ENCODE data around the gene TAF4.

The TAF4 gene

GRCh38 chr20:62019881-62020492, 45.7 kb downstream of the TAF4 start:
- DNase-seq = no peak

DNA sequence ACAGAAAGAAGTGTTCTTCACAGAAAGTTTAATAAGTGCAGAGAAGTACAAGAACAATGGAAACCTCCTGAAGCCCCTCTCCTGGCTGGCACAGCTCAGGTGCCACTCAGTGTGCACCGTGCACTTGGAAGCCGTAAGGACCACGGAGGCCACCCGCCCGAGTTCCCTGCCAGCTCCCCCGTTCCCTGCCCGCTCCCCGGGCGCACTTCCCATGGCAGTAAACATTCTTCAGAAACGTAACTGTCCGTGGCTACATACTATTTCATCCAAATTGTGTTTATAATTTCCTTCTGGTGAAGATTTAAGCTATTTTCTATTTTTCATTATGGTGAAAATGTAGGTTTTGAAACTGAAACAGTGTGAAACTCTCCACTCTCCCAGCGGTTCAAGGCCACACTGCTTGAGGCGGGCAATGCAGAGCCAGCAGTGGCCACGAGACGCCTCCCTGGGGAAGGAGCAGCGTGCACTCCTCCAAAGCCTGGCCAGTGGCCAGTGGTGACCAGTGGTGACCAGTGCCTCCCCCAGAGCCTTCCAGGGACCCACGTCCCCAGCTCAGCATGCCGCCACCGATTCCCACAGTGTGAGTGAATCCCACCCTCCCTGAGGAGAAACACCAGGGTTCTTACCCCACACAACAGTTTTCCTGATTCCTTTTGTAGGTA, 46.4 kb downstream of the TAF4 start:
- DNase-seq = no peak

DNA sequence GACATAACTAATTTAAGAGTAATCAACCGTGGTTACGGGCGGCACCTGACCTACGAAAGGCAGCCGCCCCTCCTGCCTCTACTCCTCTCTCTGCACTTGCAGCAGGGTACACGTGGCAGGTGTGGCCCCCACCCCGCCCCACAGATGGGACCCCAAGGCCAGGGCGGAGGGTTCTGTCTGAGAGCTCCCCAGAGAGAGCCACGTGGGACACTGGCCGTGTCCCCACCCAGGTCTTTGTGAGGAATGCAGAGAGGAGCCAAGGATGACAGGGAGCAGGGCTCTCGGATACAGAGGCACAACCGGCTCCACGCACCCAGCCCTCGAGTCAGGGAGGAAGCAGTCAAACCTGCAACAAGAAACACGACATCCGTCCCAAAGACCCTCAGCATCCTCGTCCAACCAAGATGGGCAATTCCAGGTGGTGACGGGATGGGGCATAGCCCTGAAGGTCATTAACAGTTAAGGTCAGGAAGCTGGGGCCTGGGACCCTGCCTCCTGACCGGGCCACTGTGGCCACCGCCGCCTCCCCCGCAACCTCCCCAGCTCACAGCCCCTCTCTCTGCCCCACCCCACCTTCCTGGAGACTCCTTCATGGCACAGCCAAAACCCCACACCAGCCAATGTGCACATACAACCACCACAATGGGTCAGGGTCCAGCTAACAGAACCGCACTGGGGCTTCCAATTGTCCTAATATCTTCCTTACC, 47.1 kb downstream of the TAF4 start:
- DNase-seq = no peak

GRCh38 chr20:62015540-62016288, 50.0 kb downstream of the TAF4 start:
- no peak for DNase-seq

DNA sequence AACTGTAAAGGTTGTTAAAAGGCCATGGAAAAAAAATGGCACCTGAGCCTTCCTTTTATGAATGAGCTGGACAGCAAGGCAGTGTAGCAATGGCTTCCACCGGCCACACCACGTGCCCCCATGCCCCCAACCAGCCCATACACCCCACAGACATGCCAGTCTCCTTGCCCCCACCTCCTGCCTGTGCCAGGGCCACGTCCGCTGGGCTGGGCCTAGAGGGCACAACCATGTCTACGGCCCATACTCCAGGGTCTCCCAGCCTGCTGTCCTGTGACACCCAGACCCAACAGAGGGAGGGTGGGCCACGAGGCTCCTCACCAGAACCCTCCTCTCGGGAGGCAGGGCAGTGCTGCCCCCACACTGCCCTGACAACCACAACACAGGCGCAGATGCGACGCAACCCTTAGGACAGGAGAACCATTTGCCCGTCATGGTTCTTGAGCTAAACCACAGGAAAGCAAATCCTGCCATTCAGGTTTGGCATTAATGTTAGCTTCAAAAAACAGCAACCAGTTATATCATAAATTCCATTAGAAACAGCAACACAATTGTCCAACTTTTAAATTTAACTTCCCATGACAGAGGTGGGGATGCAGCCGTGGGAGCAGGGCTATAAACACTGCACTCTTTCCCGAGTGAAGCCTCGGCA, 50.7 kb downstream of the TAF4 start:
- no peak for DNase-seq

GRCh38 chr20:62014488-62014775, 51.2 kb downstream of the TAF4 start:
- no peak for DNase-seq

GRCh38 chr20:62012631-62013030, 53.0 kb downstream of the TAF4 start:
- DNase-seq = no peak

DNA sequence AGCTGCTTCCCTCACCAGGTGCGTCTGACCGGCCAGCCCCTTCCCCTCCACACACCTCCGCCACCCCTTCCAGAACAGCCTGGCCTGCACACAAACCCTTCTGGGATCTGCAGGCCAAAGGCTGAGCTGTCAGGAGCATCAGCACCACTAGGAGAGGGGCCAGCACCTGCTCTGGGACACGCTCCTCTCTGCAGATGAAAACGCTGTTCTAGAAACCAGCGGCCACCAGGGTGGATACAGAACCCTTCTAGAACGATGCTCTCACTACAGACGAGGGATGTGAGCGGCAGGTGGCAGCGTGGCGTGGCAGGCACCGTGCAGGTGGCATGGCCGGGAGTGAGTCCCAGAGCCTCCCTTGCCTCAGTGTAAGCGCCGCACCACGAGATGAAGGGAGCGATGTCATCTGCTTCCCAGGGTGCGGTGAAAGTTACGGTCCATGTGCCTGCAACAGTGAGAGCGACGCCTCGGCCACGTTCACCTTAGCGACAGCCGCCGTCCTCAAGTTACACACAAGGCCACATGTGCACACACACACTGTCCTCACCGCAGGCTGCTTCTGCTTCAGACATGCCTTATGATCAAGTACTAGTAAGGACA, 53.6 kb downstream of the TAF4 start:
- no peak for DNase-seq

DNA sequence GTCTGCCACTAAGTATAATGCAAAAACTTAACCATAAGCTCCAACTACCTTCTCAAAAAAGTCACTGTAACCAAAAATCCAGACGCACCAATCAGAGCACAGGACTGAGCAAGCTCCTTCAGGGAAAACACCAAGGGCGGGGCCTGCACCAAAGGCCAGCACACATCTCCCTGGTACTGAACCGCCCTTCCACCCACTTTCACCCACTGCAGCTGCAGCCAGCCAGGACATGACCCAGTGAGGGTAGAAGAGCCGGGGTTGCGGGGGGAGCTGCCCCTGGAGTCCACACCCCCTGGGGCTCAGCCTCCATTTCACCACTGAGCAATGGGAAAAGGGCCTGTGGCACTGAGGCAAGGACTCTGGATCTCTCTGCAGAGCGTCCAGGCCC, 54.3 kb downstream of the TAF4 start:
- DNase-seq = no peak

- DNase-seq = no peak
These were observed 54.9 kb downstream of the TAF4 start for GRCh38 chr20:62010551-62011402.

DNA sequence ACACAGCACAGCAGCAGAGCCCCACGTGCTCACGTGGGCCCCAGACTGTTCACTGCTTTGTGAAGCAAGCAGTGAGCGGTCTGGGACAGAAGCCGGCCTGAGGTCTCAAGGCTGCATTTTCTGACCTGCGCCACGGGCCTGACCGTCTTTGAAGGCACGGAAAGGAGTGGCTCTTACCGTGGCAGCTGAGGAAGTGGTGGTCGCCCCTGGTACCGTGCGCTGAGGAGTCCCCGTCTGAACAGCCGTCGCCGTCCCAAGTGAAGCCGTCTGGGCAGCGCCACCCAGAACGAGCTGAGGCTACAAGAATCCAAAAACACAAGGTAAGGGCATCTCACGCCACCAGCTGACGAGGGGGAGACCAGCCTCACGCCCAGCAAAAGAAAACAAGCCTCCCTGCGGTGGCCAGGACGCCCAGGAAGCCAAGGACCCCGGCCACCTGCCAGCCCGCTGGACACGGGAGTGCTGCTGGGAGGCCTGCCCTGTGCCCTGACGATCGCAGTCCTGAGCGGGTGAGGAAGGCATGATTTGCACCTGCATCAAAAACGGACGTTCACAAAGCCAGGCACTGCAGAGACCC, 55.7 kb downstream of the TAF4 start:
- DNase-seq = no peak

DNA sequence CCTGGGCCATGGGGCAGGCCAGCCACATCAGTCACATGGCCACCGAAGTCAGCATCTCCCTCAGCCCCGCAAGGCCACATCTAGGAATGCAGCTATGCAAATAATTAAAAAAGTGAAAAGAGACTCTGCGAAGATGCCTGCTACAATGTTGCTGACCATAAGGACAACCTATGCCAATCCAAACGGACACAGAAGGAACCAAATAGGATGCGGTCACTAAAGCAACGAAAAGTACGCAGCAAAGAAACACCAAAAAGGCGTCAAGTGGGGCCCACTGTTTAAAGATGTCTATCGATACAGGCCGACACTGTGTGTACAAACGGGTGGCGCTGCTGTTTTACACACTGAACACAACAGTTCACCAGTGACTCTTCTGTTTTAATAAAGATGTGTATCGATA, 56.4 kb downstream of the TAF4 start:
- no peak for DNase-seq

- no peak for DNase-seq
These were observed 57.0 kb downstream of the TAF4 start for GRCh38 chr20:62008643-62009183.

- no peak for DNase-seq
These were observed 58.5 kb downstream of the TAF4 start for GRCh38 chr20:62007127-62007647.

- DNase-seq = no peak
These were observed 59.2 kb downstream of the TAF4 start for GRCh38 chr20:62006482-62006881.

DNA sequence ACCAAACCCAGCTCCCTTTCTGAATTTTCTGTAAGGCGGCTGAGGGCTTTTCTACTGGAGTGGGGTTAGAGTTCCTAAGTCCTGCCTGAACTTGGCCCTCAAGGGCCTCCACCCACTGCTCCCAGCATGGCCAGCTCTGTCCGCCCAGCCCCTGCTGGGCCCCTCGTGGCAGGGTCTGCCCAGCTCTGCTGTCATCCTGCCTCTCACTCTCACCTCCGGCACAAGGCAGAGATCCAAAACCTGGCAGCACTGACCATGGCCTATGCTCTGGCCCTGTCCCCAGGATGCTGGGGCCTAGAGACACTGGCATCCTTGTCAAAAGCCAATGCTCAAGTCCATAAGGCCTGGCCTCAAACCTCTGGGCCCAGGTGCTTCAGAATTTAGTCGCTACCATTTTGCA, 61.1 kb downstream of the TAF4 start:
- DNase-seq = no peak

GRCh38 chr20:62003567-62004405, 61.9 kb downstream of the TAF4 start:
- DNase-seq = no peak

DNA sequence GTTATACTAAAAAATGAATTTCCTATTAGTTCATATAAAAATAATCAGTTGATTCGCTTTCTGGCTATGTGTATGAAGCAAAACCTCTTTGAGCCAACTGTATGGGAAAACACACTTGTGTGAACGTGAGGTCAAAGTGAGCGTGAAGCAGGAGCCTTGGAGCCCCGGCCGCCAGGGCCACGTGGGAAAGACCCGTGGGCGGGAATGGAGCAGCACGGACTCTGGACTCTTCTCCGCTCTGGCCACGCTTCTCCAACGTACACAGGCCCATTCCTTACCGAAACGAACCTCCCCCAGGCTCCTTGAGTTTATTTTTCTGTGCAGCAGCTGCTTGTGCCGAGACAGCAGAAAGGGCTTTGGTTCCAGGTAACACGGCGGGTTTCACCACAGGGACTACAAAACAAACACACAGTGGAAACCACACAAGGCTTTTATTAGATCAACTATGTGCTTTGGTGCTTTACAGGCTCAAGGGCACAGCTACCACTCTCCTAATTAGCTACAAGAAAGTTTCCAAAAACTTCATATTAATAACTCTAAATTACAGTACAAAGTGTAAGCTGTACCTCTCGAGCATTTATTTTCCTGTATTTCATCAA, 62.7 kb downstream of the TAF4 start:
- peak; percentile 34 for DNase-seq

DNA sequence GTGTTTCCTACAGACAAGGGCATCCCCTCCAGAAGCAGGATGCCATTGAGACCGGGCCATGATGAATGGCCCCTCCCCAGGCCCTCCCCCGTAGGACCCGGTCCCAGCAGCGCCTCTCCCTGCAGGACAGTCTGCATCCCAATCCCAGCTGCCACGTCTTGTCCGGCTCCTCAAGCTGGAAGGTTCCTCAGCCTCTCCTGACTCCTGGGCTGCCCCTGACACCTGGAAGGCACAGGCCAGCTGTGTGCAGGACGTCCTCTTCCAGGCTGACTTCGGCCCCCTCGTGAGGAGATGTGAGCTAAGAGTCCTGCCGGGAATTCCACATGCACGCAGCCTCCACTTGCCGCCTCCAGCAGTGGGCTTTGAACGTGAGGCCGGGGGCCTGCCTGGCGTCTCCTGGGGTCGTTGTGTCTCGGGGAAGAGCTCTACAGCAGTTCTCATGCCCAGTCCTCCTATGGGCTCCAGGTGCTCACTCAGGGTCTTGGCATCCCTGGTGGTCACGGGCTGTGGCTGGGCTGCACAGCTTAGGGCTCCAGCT, 64.4 kb downstream of the TAF4 start:
- DNase-seq = no peak

Measured in NCI-H2107 (cell line).